Esophagus (tissue), 2 donors: ENCODE results near the gene RAP1GAP2. TPM values are rescaled to one million over a fixed set of nuclear protein-coding genes. Genes with fewer than 3 reads are reported as not detected.
"Not testable (repeated sequence)": the region's sequence is repeated elsewhere in the genome, so short reads cannot be mapped to it uniquely, and the experiment has no call there.

Source experiments
- H3K27ac ChIP-seq, 2 donors: one replicate each; pipeline ENCODE4 v1.5.1; 2013; ENCODE audit warnings: low read depth in 2 of 2, mild to moderate bottlenecking in 2 of 2, inconsistent platforms in 1 of 2, low read length in 1 of 2, moderate library complexity in 1 of 2
- H3K27me3 ChIP-seq, 2 donors: one replicate each; pipeline ENCODE4 v1.6.1; 2013; ENCODE audit warnings: low read length in 2 of 2, control low read depth in 1 of 2, mild to moderate bottlenecking in 1 of 2; ENCODE audit not compliant: insufficient read depth in 2 of 2, control insufficient read depth in 1 of 2
- H3K36me3 ChIP-seq, 2 donors: one replicate each; pipeline ENCODE4 v1.6.1; 2013; ENCODE audit warnings: low read length in 1 of 2; ENCODE audit not compliant: control insufficient read depth in 2 of 2, insufficient read depth in 2 of 2
- H3K4me1 ChIP-seq, 2 donors: one replicate each; pipeline ENCODE4 v1.6.1; 2013; ENCODE audit warnings: low read length in 1 of 2; ENCODE audit not compliant: control insufficient read depth in 2 of 2, insufficient read depth in 2 of 2
- H3K4me3 ChIP-seq, 2 donors: one replicate each; pipeline ENCODE4 v1.5.1; 2013; ENCODE audit warnings: low read length in 2 of 2, mild to moderate bottlenecking in 2 of 2, low read depth in 1 of 2, moderate library complexity in 1 of 2
- H3K9me3 ChIP-seq, 2 donors: one replicate each; pipeline ENCODE4 v1.6.1; 2013; ENCODE audit warnings: mild to moderate bottlenecking in 2 of 2, low read depth in 1 of 2, low read length in 1 of 2, moderate library complexity in 1 of 2; ENCODE audit not compliant: control insufficient read depth in 2 of 2, insufficient read depth in 1 of 2
- WGBS, 2 donors: extraction: QIAGEN DNeasy Blood & Tissue Kit; methylation state at CpG; one replicate each; pipeline ENCODE4 v1.1.7; 2013; 5-methylcytosine and 5-hydroxymethylcytosine counted together
- polyA plus RNA-seq, 2 donors: library from polyadenylated mRNA; stranded (reverse); fragments of 200-250 nt; gene quantifications; one replicate each; pipeline ENCODE4 v1.2.3, GENCODE V29; 2013
- donor health status: healthy with polysubstance abuse.
- donor health status: Bipolar disorder and iron deficiency.

Gene RAP1GAP2
- polyA plus RNA-seq, 2 donors, result 3.6 to 5.1 TPM

GRCh38 chr17:2982854-2983253 lies 186.6 kb downstream of the RAP1GAP2 start:
- 47 to 66% methylated on average over 18 of the region's 18 CpGs for WGBS, 2 donors
- peaks cover 0 to 3% of the 10 kb centered on the region in 2 donors for H3K36me3 ChIP-seq
- peak overlapping the region; percentile 9 to 64 for H3K27ac ChIP-seq
- no peaks in the 10 kb centered on the region for H3K27me3 ChIP-seq
- H3K9me3 ChIP-seq, result no peaks in the 10 kb centered on the region
- no peak overlapping the region for H3K4me3 ChIP-seq
- peaks cover 0 to 16% of the 10 kb centered on the region in 2 donors for H3K4me1 ChIP-seq

GRCh38 chr17:2983255-2983654 lies 187.0 kb downstream of the RAP1GAP2 start:
- peak overlapping the region in 1 of 2 donors; percentile 64 for H3K27ac ChIP-seq
- WGBS, 2 donors, result 73 to 75% methylated on average over 9 of the region's 9 CpGs

GRCh38 chr17:2985318-2985717 lies 189.1 kb downstream of the RAP1GAP2 start:
- Histone ChIP-seq H3K27ac (no peak overlapping the region), H3K4me3 (no peak overlapping the region), H3K36me3 (peaks cover 0 to 3% of the 10 kb centered on the region in 2 donors), H3K27me3 (no peaks in the 10 kb centered on the region), H3K9me3 (no peaks in the 10 kb centered on the region), H3K4me1 (peaks cover 0 to 14% of the 10 kb centered on the region in 2 donors)
- 80 to 86% methylated on average over 5 of the region's 5 CpGs for WGBS, 2 donors

More at GRCh38 chr17:2983255-2983654, 187.0 kb downstream of the RAP1GAP2 start:
- Histone ChIP-seq H3K27me3 (no peaks in the 10 kb centered on the region), H3K9me3 (no peaks in the 10 kb centered on the region), H3K4me1 (peaks cover 0 to 16% of the 10 kb centered on the region in 2 donors), H3K36me3 (peaks cover 0 to 3% of the 10 kb centered on the region in 2 donors), H3K4me3 (no peak overlapping the region)

GRCh38 chr17:2986925-2987324 lies 190.7 kb downstream of the RAP1GAP2 start:
- 93% methylated on average over 5 of the region's 5 CpGs for WGBS, 2 donors
- peaks cover 0 to 3% of the 10 kb centered on the region in 2 donors for H3K36me3 ChIP-seq

DNA sequence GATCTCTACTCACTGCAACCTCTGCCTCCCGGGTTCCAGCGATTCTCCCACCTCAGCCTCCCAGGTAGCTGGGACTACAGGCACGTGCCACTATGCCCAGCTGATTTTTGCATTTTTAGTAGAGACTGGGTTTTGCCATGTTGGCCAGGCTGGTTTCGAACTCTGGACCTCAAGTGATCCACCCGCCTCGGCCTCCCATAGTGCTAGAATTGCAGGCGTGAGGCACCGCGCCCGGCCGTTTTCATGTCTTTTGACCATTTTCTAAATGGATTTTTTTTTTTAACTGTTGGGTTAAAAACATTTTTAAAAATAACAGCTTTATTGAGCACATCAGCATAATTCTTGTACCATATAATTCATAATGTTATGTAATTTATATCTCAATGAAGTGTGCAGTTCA lies 193.2 kb downstream of the RAP1GAP2 start:
- H3K27ac ChIP-seq, H3K4me1 ChIP-seq, H3K27me3 ChIP-seq, H3K36me3 ChIP-seq, H3K9me3 ChIP-seq, H3K4me3 ChIP-seq: not testable (repeated sequence)
- WGBS, 2 donors, result 93 to 94% methylated on average over 11 of the region's 11 CpGs

More at GRCh38 chr17:2986925-2987324, 190.7 kb downstream of the RAP1GAP2 start:
- H3K4me1 ChIP-seq, result no peaks in the 10 kb centered on the region
- H3K27me3 ChIP-seq, result no peaks in the 10 kb centered on the region
- no peak overlapping the region for H3K4me3 ChIP-seq
- H3K9me3 ChIP-seq, result no peaks in the 10 kb centered on the region
- H3K27ac ChIP-seq, result no peak overlapping the region

DNA sequence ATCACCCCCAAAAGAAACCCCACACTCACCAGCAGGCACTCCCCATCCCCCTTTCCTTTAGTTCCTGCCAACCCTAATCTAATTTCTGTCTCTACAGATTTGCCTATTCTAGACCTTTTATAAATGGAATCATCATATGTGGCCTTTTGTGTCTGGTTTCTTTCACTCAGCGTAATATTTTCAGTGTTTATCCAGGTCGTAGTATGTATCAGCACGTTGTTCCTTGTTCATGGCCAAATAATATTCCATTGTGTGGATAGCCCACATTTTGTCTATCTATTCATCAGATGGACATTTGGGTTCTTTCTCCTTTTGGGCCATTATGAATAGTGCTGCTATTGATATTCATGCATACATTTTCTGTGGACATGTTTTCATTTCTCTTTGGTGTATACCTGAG lies 193.6 kb downstream of the RAP1GAP2 start:
- no peaks in the 10 kb centered on the region for H3K27me3 ChIP-seq
- no peaks in the 10 kb centered on the region for H3K9me3 ChIP-seq
- H3K36me3 ChIP-seq, result peaks cover 3% of the 10 kb centered on the region in 2 donors
- 91 to 97% methylated on average over 3 of the region's 3 CpGs for WGBS, 2 donors
- H3K4me3 ChIP-seq, result no peak overlapping the region
- no peaks in the 10 kb centered on the region for H3K4me1 ChIP-seq
- no peak overlapping the region for H3K27ac ChIP-seq

GRCh38 chr17:2990396-2990795 lies 194.2 kb downstream of the RAP1GAP2 start:
- 94 to 95% methylated on average over 9 of the region's 9 CpGs for WGBS, 2 donors
- H3K27me3 ChIP-seq, result no peaks in the 10 kb centered on the region
- no peaks in the 10 kb centered on the region for H3K9me3 ChIP-seq
- H3K4me1 ChIP-seq, result no peaks in the 10 kb centered on the region
- H3K4me3 ChIP-seq, result no peak overlapping the region
- peaks cover 3% of the 10 kb centered on the region in 2 donors for H3K36me3 ChIP-seq
- H3K27ac ChIP-seq, result no peak overlapping the region

DNA sequence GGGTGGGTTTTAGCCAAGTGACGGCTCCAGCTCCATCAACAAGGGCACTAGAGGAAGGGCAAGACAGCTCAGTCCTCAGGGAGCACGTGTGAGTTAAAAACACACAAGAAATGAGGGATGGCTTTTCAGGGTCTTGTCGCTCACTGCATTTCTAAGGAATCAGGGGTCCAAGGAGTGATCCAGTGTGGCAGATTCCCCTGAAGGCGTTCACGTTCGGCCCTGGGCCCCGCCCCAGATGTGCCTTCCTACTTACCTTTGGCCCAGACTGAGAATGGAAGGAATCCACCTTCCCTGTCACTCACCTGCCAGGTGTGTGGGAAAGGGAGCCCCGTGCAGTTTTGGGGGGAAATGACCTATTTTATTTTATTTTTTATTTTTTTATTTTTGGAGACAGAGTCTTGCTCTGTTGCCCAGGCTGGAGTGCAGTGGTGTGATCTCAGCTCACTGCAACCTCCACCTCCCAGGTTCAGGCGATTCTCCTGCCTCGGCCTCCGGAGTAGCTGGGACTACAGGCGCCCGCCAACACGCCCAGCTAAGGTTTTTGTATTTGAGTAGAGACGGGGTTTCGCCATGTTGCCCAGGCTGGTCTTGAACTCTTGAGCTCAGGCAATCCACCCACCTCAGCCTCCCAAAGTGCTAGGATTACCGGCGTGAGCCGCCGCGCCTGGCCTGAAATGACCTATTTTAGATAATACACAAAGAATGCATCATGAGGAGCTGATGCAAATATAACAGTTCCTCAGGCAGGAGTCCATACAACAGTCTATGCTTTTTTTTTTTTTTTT lies 195.3 kb downstream of the RAP1GAP2 start:
- not testable (repeated sequence) for H3K4me1 ChIP-seq, H3K9me3 ChIP-seq, H3K4me3 ChIP-seq, H3K36me3 ChIP-seq, H3K27ac ChIP-seq, H3K27me3 ChIP-seq
- WGBS, 2 donors, result 93% methylated on average over 21 of the region's 21 CpGs

DNA sequence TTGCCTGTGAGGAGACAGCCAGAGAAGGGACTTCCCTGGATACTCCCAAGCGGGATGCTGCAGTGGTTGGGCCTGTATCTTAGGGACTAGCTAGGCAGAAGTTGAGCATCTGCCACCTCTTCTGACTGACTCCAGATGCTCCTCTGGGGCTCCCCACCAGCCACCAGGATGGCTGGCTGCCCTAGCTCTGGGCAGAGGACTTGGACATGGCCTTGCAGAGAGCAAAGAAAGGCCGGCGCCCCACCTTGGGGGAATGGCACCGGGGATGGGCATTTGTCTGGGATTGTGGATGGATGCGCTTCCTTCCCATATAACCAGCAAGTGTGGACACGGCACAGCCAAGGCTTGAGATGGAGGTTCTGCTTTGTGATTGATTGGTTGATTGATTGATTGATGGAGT lies 198.2 kb downstream of the RAP1GAP2 start:
- 97% methylated on average over 6 of the region's 6 CpGs for WGBS, 2 donors
- peaks cover 4 to 7% of the 10 kb centered on the region in 2 donors for H3K36me3 ChIP-seq

DNA sequence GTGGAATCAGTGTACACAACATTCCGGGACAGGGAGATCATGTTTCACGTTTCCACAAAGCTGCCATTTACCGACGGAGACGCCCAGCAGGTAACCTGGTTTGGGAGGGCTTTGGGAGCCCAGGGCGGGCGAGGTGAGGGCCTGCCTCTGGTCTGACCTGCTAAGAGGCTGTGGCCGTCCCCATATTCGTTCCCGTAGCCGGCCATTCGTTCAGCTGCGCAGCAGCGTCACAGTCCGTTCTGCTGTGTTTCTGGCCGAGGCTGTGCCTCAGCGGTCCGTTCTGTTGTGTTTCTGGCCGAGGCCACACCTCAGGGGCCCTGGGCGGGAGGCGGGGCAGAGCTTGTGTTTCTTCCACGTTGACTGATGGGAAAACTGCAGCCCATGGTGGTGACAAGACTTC lies 199.1 kb downstream of the RAP1GAP2 start:
- 77 to 78% methylated on average over 22 of the region's 22 CpGs for WGBS, 2 donors
- Histone ChIP-seq H3K4me1 (peaks cover 4 to 5% of the 10 kb centered on the region in 2 donors), H3K36me3 (peaks cover 4 to 8% of the 10 kb centered on the region in 2 donors), H3K4me3 (no peak overlapping the region), H3K27ac (no peak overlapping the region), H3K9me3 (no peaks in the 10 kb centered on the region), H3K27me3 (no peaks in the 10 kb centered on the region)

More for the DNA sequence above, 198.2 kb downstream of the RAP1GAP2 start:
- H3K9me3 ChIP-seq, result no peaks in the 10 kb centered on the region
- no peak overlapping the region for H3K4me3 ChIP-seq
- H3K27ac ChIP-seq, result no peak overlapping the region
- peaks cover 4 to 5% of the 10 kb centered on the region in 2 donors for H3K4me1 ChIP-seq
- no peaks in the 10 kb centered on the region for H3K27me3 ChIP-seq
